Measurements from ENCODE around the gene TMEM259. TPM values are rescaled to one million over a fixed set of nuclear protein-coding genes. Genes with fewer than 3 reads are reported as not detected.

Gene TMEM259
- total and polyA plus RNA-seq, 2 of the 8 experiments (the other 6 are each of a cell fraction or from before 2014, with no cell fraction given), result 140 to 243 TPM

- peak within 1 kb of the TSS; percentile 80 for H4K8ac ChIP-seq (ENCODE audit: extremely low read depth, insufficient read depth, low read length)
- H3K9me3 ChIP-seq (ENCODE audit: insufficient read depth in 2 of 2, low read depth in 1 of 2, low read length in 1 of 2), result peaks cover 0 to 15% of the 10 kb centered on the region in 2 experiments; a peak in 2 of 4 replicates
- DNase-seq (ENCODE audit: low read depth in 1 of 2, low spot score in 2 of 2), result peak in 1 of 2 experiments; percentile 79
- no peak within 1 kb of the TSS for H2AFZ ChIP-seq (ENCODE audit: low read length)
- 4% methylated on average over 38 of the region's 61 CpGs; no CpG with 5 or more reads in 1 of the 2 experiments for WGBS, 2 experiments (ENCODE audit: extremely low coverage in 1 of 2, insufficient coverage in 1 of 2, insufficient read length in 1 of 2, insufficient replicate concordance in 2 of 2, low coverage in 1 of 2, low lambda C conversion rate in 2 of 2, missing lambda C conversion rate in 1 of 2)
- H4K5ac ChIP-seq (ENCODE audit: insufficient read length, low read depth, low read length), result no peak within 1 kb of the TSS
- peaks cover 0 to 30% (median 21%) of the 10 kb centered on the region in 4 experiments; a peak in 6 of 7 replicates for H3K4me1 ChIP-seq (replicated peaks in 1 of 4; ENCODE audit: control insufficient read depth in 3 of 4, insufficient read depth in 4 of 4, low read length in 3 of 4)
- H3K23me2 ChIP-seq (ENCODE audit: low read depth, low read length), result peaks cover 14% of the 10 kb centered on the region; the same call in 1 of the 2 replicates
- no peak within 1 kb of the TSS for H2BK120ac ChIP-seq (replicated peaks; ENCODE audit: low read depth, low read length)
- no peak within 1 kb of the TSS for H3K23ac ChIP-seq (ENCODE audit: insufficient read length)
- H3K18ac ChIP-seq (ENCODE audit: extremely low read depth, low read length), result peak within 1 kb of the TSS; percentile 60; the same call in 1 of the 2 replicates
- no peaks in the 10 kb centered on the region for H3K36me3 ChIP-seq (ENCODE audit: control insufficient read depth in 2 of 4, insufficient read depth in 4 of 4, low read length in 3 of 4)
- 0 out of 2 replicates have a peak within 1 kb of the TSS, but pooled peaks have one; percentile 84 for H2BK12ac ChIP-seq (ENCODE audit: low read depth, low read length)
- H3K14ac ChIP-seq (ENCODE audit: insufficient read length), result no peak within 1 kb of the TSS
- CTCF ChIA-PET (ENCODE audit: partially characterized antibody), result interaction anchor here (0.8 to 5.2 kb wide), 11 partner anchors 9 to 174 kb away, joined by 3 to 54 read pairs (median 4); partner anchors contain the start of genes ABCA7, ATP5F1D and GRIN3B
- H2BK15ac ChIP-seq (ENCODE audit: low read length), result peak within 1 kb of the TSS; percentile 61; the same call in 1 of the 2 replicates
- peak within 1 kb of the TSS; percentile 85 for H4K91ac ChIP-seq (replicated peaks; ENCODE audit: insufficient read length, low read length)
- H2BK5ac ChIP-seq (ENCODE audit: low read depth, low read length), result peak within 1 kb of the TSS; percentile 60; the same call in 1 of the 2 replicates
- peaks cover 0 to 7% of the 10 kb centered on the region in 2 experiments for H4K20me1 ChIP-seq (replicated peaks in 1 of 2; ENCODE audit: control insufficient read depth in 1 of 2, insufficient read depth in 2 of 2, low read length in 2 of 2)
- H3K4me2 ChIP-seq (ENCODE audit: insufficient read depth in 1 of 2, low read depth in 2 of 2, low read length in 2 of 2), result peak within 1 kb of the TSS; percentile 35 to 74
- H3K4me3 ChIP-seq (ENCODE audit: extremely low read depth in 1 of 4, insufficient read depth in 2 of 4, low read depth in 3 of 4, low read length in 4 of 4), result peak within 1 kb of the TSS; percentile 24 to 68 (median 30)
- POLR2A ChIA-PET (ENCODE audit: partially characterized antibody), result interaction anchor here (0.7 to 6.9 kb wide), 16 partner anchors 9 to 202 kb away, joined by 3 to 97 read pairs (median 5); partner anchors contain the start of genes ABCA7, CIRBP, CNN2 and RNU6-2
- no peaks in the 10 kb centered on the region for H3K79me1 ChIP-seq (ENCODE audit: low read depth, low read length)
- H3K27me3 ChIP-seq (replicated peaks in 1 of 4; ENCODE audit: control insufficient read depth in 3 of 4, extremely low read depth in 1 of 4, insufficient read depth in 3 of 4, low read length in 3 of 4), result peaks cover 0 to 30% (median 20%) of the 10 kb centered on the region in 4 experiments; a peak in 5 of 7 replicates
- no peak within 1 kb of the TSS for H2BK20ac ChIP-seq (ENCODE audit: low read length)
- no peak for FAIRE-seq
- H2AK5ac ChIP-seq (ENCODE audit: low read depth, low read length), result no peak within 1 kb of the TSS
- H3K56ac ChIP-seq (replicated peaks; ENCODE audit: insufficient read length, low read depth, low read length), result no peak within 1 kb of the TSS
- H3K79me2 ChIP-seq (ENCODE audit: control insufficient read depth in 1 of 2, insufficient read depth in 2 of 2, low read length in 2 of 2), result no peaks in the 10 kb centered on the region
- H3K27ac ChIP-seq (ENCODE audit: low read depth, low read length), result no peak within 1 kb of the TSS
- peak within 1 kb of the TSS; percentile 67 for H3K4ac ChIP-seq (replicated peaks; ENCODE audit: insufficient read length, low read depth, low read length)
- H3K9ac ChIP-seq (replicated peaks in 1 of 4; ENCODE audit: extremely low read depth in 1 of 4, low read depth in 3 of 4, low read length in 3 of 4), result no peak within 1 kb of the TSS
- TF ChIP-seq KDM1A (IDR thresholded peaks at IDR 0.05; ENCODE audit: borderline replicate concordance, low read length), result peak; percentile 64; the same call in 1 of the 2 replicates
- TF ChIP-seq KDM4A (IDR thresholded peaks at IDR 0.05; ENCODE audit: low read depth, low read length, severe bottlenecking), result peak; percentile 32
- TF ChIP-seq RFX5 (IDR thresholded peaks at IDR 0.05; ENCODE audit: borderline replicate concordance, low read depth, low read length), result no peak
- no peak for TF ChIP-seq ATF3 (IDR thresholded peaks at IDR 0.05; ENCODE audit: insufficient read depth, low read depth, low read length)
- TF ChIP-seq PHF8 (conservative IDR thresholded peaks at IDR 0.05; ENCODE audit: low read depth, low read length), result no peak
- TF ChIP-seq E2F6 (IDR thresholded peaks at IDR 0.05), result 0 out of 2 replicates have a peak, but pooled peaks have one; percentile 10
Observed at GRCh38 chr19:1066748-1067340, 45.9 kb upstream of the TMEM259 start, which contains the start of gene ARHGAP45. Gene ARHGAP45 (plus strand): TSS chr19:1067167. CDS start chr19:1067406, 239 bp downstream.

Measured in H1 (cell line).